Daoy (cell line): ENCODE results near the gene ARID3C. TPM values are rescaled to one million over a fixed set of nuclear protein-coding genes. Genes with fewer than 3 reads are reported as not detected.

Experiments used
- DNase-seq: peaks from one replicate; pipeline ENCODE4 v3.0.0-alpha.2; 2015; ENCODE audit warnings: low read depth
- total RNA-seq: library from RNA; depleted of rRNA; stranded (reverse); fragments of >200 nt; shearing (Covaris generic); gene quantifications from 2 replicates; pipeline ENCODE4 v1.2.3, GENCODE V29; 2014; rRNA removed

The ARID3C gene
- not detected in 2 replicates for total RNA-seq

GRCh38 chr9:34628656-34629490 is at the start of gene ARID3C:
TSS of gene ARID3C (minus strand) at chr9:34629066. CDS start at chr9:34628014, 1,052 bp downstream.
- peak; percentile 51 for DNase-seq

GRCh38 chr9:34675869-34676268 is 47.0 kb upstream of the ARID3C start:
- no peak for DNase-seq

- peak; percentile 80 for DNase-seq
Measured at GRCh38 chr9:34675048-34675714, 46.3 kb upstream of the ARID3C start.

- DNase-seq, result no peak
Measured at GRCh38 chr9:34674440-34674839, 45.6 kb upstream of the ARID3C start.

GRCh38 chr9:34671307-34671706 is 42.4 kb upstream of the ARID3C start:
- DNase-seq, result no peak

- no peak for DNase-seq
Measured at GRCh38 chr9:34669809-34670562, 41.1 kb upstream of the ARID3C start.

DNA sequence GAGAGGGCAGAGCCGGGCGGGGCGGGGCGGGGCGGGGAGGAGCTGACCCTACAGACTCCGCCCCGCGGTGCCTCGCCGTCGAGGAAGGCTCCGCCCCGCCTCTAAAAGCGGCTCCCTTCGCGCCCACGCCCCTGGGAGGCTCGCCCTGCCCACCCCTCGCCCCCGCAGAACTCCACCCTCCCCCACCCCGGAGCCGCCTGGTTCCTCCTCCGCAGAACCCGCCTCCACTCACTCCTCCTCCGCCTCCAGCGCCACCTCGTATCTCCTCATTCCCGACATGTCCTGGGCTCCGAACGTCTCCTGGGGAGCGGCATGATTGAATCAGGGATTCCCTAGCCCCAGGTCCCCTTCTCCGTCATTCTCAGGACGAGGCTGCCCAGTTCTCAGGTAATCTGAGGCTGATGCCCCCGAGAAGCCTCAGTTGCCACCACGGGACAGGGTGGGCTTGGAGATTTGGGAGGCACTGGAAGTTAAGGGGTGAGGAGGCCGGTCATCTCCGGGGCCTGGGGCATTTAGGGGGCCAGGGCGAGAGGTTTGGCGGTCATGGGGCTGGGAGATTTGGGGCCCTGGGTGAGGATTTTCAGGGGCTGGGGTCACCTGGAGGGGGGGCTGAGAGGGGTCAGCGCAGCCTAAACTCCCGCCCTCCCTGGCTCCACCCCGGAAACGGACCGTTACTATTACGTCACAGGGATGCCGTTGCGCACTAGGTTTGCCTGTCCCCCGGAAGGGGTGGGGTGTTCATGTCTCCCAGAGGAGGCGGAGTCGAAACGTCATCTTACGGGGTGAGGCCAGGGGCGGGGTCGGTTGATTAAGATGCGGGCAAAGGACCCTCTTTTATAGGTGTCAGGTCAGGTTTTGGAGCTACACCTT is 36.8 kb upstream of the ARID3C start:
- DNase-seq, result peak; percentile 95

GRCh38 chr9:34665067-34665380 is 36.2 kb upstream of the ARID3C start:
- DNase-seq, result no peak

DNA sequence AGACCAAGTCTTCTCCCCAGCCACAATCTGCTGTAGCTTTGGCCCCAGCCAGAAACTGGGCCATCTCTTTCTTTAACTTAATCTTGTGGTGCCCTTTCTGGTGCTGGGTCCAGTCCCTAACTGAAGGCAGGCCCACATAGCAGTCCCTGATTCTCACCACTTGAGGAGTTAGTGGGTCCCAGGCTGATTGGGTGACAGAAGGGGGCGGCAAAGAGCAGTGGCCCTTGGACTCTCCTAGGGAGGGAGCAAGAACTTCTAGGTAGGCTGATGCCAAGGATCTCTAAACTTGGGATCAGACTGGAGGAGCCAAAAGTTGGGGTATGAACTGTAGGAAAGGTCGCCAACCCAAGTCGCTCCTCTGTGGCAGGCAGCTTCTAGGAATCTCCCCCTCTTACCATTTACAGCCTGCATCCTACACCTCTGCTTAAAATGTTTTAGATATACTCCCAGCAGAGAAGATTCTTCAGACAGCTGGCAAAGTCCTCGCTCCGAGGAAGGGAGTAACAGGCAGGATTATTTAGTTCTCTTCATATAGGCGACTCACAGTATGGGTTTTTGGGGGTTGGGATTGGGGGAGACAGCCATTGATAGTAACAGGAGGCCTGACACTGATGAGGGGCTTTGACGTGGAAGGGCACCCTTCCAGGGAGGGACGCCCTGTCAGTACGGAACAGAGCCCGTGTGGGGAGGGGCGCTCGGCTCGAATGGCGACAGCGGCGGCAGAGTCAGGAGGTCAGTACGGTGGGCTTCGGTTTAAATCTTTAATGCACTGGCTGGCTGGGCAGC is 35.6 kb upstream of the ARID3C start:
- DNase-seq, result peak; percentile 80

GRCh38 chr9:34663303-34663605 is 34.4 kb upstream of the ARID3C start:
- DNase-seq, result no peak

DNA sequence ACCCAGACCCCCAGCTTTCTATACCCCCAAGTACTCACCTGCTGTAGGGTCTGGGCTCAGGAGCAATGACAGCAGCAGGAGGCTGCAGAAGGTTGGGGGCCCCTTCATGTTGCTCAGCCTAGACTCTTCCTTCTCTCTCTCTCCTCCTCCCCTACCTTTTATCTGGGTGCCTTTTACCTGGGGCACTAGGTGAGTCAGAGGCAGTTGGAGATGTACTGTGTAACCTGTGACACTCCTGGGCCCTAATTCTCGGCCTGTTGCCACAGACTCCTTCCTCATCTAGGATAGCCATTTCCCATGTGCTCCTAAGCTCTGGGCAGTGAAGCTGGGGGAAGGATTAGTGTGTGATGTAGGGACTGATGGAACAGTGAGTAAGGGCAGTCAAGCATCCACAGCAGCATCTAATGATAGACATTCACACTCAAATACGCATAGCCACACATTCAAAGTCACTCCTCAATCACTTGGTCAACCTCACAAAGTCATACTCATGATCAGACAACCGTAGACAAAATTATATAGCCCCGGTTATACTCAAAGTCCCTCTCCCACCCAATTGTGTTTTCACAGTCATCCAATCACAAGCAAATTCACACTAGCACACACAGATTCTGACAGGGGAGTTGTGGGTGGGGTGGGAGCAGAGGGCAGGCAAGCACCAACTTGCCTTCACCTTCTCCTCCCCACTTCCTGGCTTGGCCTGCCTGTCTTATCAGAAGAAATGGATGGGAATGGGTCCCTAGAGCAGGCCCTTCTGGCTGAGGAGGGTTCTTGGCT is 33.8 kb upstream of the ARID3C start, which contains the start of gene CCL27:
Gene CCL27 (minus strand): TSS at position 132 of the 777 bp plus-strand sequence. CDS start 24 bp downstream, at position 108.
- DNase-seq, result no peak

DNA sequence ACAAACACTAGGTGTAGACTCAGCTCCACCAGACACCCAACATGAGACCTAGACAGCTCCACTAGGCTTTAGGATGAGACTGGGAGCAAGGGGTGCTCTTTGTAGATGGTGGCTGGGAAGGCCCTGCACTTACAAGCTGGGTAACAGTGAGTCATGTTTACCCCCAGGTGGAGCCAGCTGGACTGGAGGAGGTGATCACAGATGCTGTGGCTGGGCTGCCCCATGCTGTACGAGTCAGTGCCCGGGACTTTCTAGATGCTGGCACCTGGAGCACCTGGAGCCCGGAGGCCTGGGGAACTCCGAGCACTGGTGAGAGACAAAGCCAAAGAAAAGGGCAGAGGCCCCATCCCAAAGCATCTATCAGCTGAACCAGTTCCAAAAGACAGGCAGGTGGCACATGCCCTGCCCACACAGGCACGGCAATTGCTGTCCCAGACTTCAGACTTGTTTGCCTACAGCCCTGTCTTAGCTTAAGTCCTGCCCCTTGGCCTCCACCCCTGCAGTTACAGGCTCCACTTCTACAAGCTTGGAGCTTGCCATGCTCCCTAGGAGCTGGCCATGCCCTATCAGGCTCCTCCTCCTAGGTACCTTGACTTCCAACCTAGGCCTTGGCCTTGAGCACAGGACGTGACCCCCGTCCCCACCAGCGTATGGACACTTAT is 30.9 kb upstream of the ARID3C start:
- DNase-seq, result peak; percentile 47

DNA sequence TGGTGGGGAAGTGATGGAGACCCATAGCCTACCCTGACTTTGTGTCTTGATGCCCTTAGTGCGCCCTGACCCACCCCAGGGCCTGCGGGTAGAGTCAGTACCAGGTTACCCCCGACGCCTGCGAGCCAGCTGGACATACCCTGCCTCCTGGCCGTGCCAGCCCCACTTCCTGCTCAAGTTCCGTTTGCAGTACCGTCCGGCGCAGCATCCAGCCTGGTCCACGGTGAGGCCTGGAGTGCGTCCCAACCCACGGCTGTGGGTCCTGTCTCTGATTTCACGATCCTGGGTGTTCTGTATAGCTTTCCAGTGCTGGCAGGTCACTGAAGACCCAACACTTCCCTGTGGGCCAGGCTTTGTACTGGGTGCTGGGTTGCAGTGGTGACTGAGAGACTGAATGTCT is 29.6 kb upstream of the ARID3C start:
- no peak for DNase-seq

DNA sequence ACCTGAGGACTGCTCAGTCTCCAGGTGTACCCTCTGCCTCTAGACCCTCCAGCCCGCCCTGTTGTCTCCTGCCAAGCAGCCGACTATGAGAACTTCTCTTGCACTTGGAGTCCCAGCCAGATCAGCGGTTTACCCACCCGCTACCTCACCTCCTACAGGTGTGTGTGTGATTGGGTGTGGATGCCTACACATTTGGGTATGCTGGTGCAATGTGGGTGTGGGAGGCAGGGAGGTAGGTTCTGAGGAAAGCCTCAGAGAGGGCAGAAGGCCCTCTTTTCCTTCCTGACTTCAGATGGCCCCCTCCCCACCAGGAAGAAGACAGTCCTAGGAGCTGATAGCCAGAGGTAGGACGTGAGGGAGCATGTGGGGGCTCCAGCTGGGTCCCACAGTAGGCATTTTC is 28.1 kb upstream of the ARID3C start:
- DNase-seq, result no peak

DNA sequence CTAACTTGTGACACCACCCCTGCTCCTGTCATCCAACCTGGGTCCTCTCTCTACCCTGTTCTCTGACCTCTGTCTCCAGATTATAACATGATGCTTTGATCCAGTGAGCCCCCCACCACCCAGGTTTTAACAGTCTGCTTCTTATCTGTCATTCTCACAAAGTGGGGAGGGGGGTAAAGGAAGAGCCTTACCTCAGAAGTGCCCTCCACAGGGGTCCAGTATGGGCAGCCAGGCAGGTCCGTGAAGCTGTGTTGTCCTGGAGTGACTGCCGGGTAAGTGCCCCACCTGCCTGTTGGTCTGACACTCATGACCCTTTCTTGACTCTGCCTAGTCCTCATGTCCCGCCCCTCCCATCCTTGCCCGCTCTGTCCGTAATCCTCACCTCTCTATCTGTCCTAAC is 26.5 kb upstream of the ARID3C start:
- DNase-seq, result no peak

GRCh38 chr9:34654323-34655051 is 25.6 kb upstream of the ARID3C start:
- DNase-seq, result no peak

DNA sequence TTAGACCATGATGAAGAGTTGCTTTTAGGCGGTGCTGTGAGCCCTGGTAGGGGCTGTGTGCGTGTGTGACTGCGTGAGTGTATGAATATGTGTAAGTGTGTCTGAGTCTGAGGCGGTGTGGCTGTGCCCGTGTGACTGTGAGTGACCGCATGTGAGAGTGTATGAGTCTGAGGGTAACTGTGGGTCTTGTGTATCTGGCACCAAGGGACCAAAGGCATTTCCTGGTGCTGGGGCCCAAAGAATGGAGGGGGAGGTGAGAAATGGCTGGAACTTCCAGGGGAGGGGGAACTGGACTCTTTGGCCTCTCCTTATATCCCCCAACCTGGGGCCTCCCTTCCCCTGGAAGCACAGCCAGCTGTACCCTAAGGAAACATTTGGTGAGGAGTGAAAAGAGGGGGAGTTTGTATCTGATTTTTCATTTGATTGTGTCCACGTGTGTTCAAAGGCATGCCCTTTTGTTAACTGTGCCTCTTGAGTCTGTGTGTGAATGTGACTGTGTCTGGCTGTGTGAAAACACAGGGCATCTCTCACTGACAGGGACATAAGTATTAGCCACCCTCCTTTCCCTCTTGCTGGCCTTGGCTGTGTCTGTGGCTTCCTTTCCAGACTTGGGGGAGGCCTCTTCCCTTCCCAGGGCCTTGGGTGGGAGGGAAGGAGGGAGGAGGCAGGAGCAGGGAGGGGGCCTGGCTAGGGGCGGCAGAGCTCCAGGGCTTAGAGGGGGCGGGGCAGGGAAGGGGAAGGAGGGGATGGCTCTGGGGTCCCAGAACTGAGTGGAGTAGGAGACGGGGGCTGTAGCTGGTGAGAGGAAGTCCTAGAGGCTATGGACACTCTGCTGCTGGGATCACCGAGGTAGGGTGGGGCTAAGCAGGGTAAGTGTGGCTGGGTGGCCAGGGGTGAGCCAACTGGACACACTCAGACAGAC is 24.5 kb upstream of the ARID3C start:
- peak; percentile 44 for DNase-seq

DNA sequence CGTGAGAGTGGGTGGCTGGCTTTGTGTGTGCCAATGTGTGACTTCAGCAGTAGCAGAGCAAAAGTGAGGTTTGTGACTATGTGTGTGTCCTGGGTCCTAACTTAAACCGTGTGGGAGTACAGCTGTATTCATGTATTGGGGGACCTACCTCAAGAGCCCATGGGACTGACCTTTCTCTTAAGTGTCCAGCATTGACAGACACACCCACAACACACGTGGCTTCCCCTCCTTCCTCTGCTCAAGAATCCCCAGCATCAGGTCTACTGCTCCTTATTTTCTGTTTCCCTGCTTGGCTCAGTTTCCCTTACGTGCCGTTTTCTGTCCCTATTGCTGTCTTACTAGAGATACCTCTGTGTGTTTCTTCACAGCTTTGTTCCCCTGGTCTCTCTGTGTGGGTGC is 23.7 kb upstream of the ARID3C start:
- no peak for DNase-seq
